GM12801 (cell line): ENCODE results near the gene C9orf40.

Source experiments
- CTCF ChIP-seq: IDR thresholded peaks from one replicate; pipeline ENCODE4 v1.5.1; 2011; ENCODE audit warnings: control low read depth; ENCODE audit not compliant: insufficient read length; ENCODE audit errors: extremely low read depth

C9orf40 gene

GRCh38 chr9:74952201-74953151, at the start of gene C9orf40:
Gene C9orf40 (minus strand): TSS chr9:74952912. CDS start chr9:74952611, 301 bp downstream.
- no peak for TF ChIP-seq CTCF

GRCh38 chr9:75001719-75002421, 49.2 kb upstream of the C9orf40 start:
- TF ChIP-seq CTCF: no peak

DNA sequence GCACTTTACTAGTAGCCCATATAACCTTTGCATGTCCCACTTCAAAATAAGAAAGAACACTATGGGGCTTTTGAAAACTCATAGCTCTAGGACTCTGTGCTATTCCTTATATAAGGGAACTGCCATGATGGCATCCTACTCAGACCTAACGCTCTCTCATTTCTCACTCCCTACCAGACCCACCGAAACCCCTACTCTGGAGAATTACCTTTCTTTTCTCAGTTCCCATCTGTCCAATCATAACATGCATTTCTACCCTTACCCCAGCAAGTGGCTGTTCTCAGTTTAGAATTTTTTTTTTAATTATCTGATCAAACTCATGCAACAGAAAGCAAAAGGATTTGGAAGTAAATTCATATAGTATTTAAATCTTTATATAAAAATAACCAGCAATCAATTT, 48.1 kb upstream of the C9orf40 start:
- TF ChIP-seq CTCF: no peak

DNA sequence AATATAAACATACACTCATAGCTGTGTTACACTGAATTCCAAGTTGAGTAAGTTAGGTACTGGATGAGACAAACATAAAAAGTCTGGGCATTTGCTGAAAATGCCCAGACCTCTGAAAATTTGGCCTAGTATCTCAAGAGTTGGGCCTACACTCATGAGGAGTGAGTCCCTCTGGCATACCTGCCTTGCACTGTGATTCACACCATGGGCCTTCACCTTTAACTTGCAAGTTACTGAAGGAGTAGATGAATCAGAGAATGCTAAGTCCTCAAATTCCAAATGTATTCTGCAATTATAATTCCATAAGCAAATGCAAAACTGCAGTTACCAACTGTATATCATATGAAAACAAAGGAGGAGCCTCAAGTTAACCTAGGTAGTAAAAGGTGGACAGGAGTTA, 32.3 kb upstream of the C9orf40 start:
- no peak for TF ChIP-seq CTCF

GRCh38 chr9:74983709-74984108, 31.0 kb upstream of the C9orf40 start:
- TF ChIP-seq CTCF: no peak

GRCh38 chr9:74979844-74980243, 27.1 kb upstream of the C9orf40 start:
- no peak for TF ChIP-seq CTCF

DNA sequence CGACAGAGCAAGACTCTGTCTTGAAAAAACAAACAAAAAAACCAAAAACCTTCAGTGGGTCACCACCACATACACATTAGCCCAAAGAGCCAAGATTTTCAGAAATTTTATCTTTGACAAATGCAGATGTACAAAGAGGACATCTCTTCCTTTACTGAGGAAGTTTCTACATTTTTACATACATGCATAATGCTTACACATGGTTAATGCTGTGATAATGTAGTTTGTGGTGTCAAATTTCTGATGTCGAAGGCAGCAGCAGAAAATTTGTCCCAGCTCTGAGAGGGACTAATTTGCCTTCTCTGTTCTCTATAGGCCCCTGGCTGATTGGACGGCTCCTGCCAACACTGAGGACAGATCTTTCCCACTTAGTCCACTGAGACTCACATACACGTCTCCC, 24.6 kb upstream of the C9orf40 start:
- TF ChIP-seq CTCF: no peak
